Mammary epithelial cell (primary cell): ENCODE results near the gene BMP6.

ENCODE experiments used
- EZH2 ChIP-seq: IDR thresholded peaks from 2 replicates; pipeline ENCODE4 v1.6.1; 2012; ENCODE audit warnings: low read length, inconsistent platforms, borderline replicate concordance
- TF ChIP-seq, protein P1 (sequence below), 2 donors: IDR thresholded peaks in 1 of 2; conservative IDR thresholded peaks in 1 of 2; 2 replicates each; pipeline ENCODE4 v1.5.1; 2011 to 2012; ENCODE audit warnings: inconsistent platforms in 2 of 2, low read length in 2 of 2, mild to moderate bottlenecking in 2 of 2, control low read depth in 1 of 2, low read depth in 1 of 2; ENCODE audit not compliant: insufficient read depth in 1 of 2; ENCODE audit errors: extremely low read depth in 1 of 2

DNA sequence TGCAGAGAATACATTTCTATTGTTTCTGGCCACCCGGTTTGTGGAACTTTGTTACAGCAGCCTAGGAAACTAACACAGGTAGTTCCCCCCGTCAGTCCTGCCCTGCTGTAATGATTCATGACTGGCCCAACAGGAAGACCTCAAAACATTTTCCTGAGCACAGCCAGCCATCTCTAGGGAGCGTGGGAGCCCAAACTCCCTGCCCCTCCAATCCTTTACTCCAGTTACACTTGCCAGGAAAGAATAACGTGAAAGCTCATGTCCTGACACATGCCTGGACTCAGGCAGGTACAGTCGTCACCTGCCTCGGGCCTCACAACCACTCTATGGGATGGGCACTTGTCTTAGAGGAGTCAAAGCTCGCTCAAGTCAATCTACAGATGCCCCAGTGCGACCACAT, 176.3 kb downstream of the BMP6 start:
- TF ChIP-seq, protein P1, sequence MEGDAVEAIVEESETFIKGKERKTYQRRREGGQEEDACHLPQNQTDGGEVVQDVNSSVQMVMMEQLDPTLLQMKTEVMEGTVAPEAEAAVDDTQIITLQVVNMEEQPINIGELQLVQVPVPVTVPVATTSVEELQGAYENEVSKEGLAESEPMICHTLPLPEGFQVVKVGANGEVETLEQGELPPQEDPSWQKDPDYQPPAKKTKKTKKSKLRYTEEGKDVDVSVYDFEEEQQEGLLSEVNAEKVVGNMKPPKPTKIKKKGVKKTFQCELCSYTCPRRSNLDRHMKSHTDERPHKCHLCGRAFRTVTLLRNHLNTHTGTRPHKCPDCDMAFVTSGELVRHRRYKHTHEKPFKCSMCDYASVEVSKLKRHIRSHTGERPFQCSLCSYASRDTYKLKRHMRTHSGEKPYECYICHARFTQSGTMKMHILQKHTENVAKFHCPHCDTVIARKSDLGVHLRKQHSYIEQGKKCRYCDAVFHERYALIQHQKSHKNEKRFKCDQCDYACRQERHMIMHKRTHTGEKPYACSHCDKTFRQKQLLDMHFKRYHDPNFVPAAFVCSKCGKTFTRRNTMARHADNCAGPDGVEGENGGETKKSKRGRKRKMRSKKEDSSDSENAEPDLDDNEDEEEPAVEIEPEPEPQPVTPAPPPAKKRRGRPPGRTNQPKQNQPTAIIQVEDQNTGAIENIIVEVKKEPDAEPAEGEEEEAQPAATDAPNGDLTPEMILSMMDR (conservative IDR thresholded peaks at IDR 0.05 in 1 of 2, IDR thresholded peaks at IDR 0.05 in 1 of 2; ENCODE audit: extremely low read depth in 1 of 2, insufficient read depth in 1 of 2, low read depth in 1 of 2, low read length in 2 of 2): no peak
- no peak for TF ChIP-seq EZH2
